IPS-NIHi7 (cell line): ENCODE measurements around the gene NOC3L.

ENCODE experiments used
- DNase-seq: peaks from one replicate; pipeline ENCODE4 v3.0.0; 2012; ENCODE audit warnings: mixed read lengths; ENCODE audit errors: extremely low spot score

NOC3L gene

DNA sequence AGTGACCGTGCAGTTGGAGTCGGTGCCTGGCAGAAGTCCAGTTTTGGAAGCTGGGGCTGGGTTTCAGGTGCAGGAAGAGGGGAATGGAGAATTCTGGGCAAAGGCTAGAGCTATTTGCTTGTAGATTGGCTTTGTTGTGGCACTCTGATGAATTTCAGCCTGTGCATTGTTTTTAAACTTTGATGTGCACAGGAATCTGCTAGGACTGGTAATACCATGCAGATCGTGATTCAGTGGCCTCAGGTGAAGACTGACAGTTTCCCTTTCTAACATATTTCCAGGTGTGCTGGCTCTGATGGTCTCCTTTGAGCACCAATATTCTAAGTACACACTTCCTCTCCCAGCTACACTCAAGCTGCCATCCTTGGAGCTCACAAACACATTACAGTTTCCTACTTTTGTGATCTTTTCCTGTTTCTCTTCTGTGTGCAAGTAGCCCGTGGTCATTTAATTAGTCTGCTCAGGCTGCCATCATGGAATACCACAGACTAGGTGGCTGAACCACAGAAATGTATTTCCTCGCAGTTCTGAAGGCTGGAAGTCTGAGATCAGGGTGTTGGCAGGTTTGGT, 55.6 kb downstream of the NOC3L start:
- no peak for DNase-seq

GRCh38 chr10:94303929-94304328, 58.8 kb downstream of the NOC3L start:
- DNase-seq: no peak

- no peak for DNase-seq
Observed at GRCh38 chr10:94300042-94300441, 62.7 kb downstream of the NOC3L start.

GRCh38 chr10:94299417-94299816, 63.3 kb downstream of the NOC3L start:
- no peak for DNase-seq

DNA sequence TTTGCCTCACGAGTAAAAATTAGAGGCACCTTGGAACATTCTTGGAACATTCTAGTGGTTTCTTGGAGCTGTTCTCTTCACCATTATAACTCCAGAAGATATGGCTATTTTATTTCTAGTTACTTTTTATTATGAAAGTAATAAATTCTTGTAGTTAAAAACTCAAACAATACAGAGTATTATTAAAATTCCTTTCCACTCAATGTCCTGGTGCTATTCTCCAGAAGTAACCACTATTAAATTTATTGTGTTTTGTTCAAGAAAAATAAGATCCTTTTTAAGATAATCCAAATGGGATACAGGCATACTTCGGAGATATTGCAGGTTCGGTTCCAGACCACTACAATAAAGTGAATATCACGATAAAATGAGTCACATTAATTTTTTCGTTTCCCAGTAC, 68.6 kb downstream of the NOC3L start:
- no peak for DNase-seq

DNA sequence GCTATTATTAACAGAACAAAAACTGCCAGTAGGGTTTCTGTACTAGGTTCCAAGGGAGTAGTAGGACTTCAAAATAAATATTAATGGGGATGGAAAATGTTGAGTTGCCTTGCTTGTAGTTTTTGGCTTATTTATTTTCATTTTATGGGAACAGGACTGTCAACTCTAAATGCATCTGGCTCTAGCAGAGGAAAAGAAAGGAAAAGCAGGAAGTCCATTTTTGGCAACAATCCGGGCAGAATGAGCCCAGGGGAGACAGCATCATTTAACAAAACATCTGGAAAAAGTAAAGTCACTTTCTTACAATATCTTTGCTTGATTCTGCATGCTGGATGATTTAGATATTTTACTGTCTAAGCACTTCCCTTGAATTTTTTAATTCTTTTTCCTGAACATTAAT, 69.4 kb downstream of the NOC3L start:
- no peak for DNase-seq

GRCh38 chr10:94292434-94293090, 70.2 kb downstream of the NOC3L start:
- DNase-seq: no peak

DNA sequence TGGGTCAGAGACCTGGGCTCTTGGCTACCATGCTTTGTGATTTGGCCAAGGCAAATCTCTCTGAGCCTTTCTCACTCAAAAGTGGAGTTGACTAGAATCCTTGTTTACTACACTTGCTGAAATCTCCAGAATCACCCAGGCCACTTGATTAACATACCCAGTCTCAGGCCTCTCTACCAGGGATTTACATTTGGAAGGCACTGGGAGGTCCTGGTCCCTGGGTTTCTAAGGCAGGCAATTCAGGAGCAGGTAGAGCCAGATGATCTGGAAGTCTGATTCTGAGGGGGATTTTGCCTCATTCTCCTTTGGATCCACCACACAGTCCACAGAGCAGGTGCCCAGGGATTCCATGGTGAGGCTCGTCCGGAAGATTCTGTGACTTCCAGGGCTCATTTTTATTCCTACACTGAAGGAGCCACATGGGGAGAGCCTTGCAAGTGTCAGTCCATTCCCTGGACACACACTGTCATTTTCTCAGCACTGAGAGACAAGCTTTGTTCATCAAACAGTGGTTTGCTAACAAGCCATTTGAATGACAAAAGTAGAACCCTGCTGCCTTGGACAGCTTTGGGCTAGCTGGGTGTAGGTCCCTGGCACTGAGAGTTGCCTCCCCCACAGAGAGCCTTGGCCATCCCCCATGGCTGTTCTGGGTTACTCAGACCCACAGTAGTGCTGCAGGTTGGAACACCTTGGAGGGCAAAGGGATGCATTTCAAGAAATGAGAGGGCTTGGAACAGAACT, 74.2 kb downstream of the NOC3L start:
- DNase-seq: peak; percentile 20

DNA sequence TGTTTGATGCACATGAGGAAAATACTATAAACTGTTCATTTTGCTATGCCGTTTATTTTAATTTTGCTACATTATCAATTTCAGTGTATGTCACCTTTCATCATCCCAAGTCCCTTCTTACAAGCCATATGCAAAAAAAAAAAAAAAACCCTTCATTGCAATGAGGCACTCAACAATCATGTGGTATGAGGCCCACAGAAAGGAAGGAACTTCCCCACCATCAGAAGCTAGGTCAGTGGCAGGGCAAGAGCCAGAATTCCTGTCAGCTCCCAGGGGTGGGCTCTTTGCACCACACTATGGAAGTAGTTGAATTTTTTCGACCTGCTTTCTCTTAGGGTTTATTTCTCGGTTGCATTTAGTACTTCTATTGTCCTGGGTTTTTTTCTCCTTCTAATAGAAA, 75.4 kb downstream of the NOC3L start:
- DNase-seq: no peak

DNA sequence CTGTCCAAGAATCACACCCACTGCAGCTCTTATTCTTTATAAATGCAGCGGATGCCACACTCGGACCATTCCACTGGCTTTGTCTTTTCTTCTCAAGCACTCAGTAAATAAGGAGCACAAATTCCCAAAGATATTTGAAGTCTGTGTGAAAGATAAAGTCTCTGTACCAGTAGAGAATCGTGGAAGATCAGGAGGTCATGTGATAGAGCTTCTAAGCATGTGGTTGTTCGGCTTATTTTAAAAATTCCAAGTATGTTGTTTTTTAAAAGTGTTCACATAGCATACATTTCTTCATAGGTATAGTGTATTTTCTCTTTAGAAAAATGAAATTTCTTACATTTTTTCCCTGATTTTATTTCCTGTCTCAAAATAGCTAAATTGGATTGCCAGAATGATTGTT, 75.8 kb downstream of the NOC3L start:
- no peak for DNase-seq

- no peak for DNase-seq
Observed at GRCh38 chr10:94285271-94285670, 77.5 kb downstream of the NOC3L start.
